Stimulated activated CD4-positive, alpha-beta T cell treated with anti-CD3 and anti-CD28 coated beads, Interleukin-2, amount 100 ng/mL, for 48 hours (primary cell): ENCODE measurements around the gene GPD1.
"Not testable (repeated sequence)": the region's sequence is repeated elsewhere in the genome, so short reads cannot be mapped to it uniquely, and the experiment has no call there.

Source experiments
- DNase-seq, 2 donors: peaks; one replicate each; pipeline ENCODE4 v3.0.0-alpha.2; 2020

The GPD1 gene

DNA sequence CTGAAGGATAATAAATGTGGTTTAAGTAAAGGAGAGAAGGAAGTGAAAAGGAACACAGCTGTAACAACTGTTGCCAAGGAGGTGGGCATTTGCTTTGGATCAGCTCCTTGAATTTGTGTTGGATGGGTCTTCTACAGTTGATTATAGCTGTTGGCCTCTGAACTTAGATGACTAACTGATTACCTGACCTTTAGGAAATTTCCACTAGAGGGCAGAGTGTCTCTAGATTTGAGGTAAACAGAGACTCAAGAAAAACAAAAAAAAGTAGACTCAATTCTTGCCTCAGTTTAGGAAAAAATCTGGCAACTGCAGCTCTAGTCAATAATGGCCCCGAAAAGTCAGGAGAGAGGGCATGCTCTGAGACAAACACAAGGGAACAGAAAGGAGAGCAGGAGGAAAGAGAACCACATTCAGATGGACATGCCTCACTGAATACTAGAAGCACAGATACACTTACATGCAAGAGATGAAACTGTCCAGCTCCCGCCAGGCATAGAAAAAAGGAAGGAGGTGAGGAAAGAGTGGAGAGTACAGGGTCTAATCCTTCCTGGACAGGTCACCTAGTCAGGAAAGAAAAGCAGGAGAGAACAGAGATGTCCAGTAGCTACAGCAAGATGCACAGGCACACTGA lies 28.8 kb downstream of the GPD1 start:
- DNase-seq = no peak

DNA sequence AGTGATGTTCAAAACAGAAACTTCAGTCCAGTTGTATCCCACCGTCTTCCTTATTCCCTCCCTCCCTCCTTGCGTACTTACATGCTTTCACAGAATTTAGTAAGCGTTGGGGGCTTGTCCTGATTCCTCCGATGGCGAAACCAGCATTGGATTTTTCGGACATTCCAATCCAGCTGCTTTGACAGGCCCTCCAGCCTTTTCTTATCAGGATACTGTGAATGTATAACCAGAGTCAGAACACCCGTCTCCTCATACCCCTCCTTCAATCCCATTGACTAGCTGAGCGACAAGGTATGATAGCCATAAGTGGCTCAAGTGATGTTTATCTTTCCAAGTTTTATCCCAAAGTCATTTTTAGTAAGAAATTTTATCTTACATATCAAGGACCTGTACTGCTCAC lies 39.2 kb downstream of the GPD1 start:
- DNase-seq = no peak

DNA sequence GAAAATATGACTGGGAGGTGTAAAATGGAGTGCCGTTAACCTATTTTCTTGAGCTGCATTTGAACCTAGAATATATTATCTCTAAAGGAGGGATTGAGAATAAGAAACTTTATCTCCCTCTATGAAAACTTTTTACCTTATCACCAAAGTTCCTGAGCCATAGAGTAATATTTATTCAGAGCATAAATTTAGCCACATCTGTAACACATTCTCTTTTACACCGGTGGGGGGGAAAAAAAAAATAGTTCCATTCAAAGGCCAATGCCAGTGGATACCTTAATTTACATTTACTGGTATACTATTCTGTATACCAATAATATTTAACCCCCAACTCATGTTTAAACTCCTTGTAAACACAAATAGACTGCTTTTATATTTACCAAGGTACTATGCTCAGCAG lies 41.6 kb downstream of the GPD1 start:
- DNase-seq = no peak

DNA sequence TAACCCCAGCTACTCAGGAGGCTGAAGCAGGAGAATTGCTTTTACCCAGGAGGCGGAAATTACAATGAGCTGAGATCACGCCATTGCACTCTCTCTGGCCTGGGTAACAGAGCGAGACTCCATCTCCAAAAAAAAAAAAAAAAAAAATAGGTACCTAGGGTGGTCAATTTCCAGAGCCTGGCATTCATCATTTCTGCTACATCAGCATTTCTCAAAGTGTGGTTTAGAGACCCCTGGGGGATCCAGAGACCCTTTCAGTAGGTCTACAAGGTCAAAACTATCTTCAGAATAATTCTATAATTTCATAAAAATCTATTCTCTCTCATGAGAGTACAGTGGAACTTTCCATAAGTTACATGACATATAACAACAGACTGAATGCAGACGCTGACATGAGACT lies 43.5 kb downstream of the GPD1 start:
- no peak for DNase-seq

DNA sequence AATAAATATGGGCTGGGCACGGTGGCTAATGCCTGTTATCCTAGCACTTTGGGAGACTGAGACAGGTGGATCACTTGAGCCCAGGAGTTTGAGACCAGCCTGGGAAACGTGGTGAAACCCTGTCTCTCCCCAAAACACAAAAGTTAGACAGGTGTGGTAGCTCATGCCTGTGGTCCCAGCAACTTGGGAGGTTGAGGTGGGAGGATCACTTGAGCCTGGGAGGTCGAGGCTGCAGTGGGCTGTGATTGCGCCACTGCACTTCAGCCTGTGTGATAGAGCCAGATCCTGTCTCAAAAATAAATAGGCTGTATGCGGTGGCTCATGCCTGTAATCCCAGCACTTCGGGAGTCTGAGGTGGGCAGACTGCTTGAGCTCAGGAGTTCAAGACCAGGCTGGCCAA lies 44.2 kb downstream of the GPD1 start:
- not testable (repeated sequence) for DNase-seq

DNA sequence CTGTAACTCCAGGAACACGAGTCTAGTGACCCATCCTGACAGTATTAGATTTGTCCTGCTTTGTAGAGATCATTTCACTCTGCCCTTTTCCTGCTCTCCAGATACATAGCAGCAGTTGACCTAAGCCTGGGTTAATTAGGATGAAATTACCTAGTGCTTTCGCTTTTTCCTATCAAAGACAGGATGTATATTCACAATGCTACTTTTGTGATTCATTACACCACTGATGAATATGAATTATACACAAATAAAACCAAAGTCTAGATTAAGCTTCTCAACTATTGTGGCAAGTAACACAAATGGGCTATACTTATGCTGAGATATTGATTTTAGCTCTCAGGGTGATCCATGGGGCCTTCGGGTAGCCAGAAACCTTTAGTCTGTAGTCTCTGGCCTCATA lies 45.5 kb downstream of the GPD1 start:
- no peak for DNase-seq

DNA sequence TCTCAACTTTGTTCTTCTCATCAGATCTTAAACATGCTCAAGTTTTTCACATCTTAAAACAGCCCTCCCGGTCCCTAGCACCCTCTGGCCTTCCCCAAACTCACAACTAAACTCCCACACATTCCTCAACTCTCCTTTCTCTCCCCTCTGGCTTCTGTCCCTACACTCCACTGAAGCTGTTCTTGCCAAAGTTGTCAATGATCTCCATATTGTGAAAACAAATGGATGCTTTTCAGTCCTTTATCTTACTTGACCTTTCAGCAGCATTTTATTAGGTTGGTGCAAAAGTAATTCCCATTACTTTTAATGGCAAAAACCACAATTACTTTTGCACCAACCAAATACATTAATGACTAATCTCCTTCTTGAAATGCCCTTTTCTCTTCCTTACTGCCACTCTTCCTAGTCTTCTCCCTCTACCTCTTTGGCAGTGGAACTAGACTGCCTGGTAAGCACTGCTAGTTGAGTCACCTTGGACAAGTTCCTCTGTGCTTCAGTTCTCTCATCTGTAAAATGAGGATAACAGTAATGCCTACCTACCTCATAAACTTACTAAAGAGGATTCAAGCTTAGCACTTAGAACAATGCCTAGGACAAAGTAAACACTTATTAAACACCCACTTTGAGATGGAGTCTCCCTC lies 47.4 kb downstream of the GPD1 start:
- DNase-seq = no peak

DNA sequence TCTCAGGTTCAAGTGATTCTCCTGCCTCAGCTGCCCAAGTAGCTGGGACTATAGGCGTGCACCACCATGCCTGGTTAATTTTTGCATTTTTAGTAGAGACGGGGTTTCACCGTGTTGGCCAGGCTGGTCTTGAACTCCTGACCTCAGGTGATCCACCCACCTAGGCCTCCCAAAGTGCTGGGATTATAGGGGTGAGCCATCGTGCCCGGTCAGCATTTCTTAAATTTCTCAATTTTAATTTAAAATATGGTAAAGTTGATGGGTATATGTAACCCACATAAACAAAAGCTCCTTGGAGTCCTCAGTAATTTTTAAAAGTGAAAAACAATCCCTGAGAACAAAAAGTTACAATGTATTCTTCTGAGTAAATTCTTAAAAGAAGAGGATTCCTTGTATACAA lies 51.1 kb downstream of the GPD1 start:
- DNase-seq = not testable (repeated sequence)

DNA sequence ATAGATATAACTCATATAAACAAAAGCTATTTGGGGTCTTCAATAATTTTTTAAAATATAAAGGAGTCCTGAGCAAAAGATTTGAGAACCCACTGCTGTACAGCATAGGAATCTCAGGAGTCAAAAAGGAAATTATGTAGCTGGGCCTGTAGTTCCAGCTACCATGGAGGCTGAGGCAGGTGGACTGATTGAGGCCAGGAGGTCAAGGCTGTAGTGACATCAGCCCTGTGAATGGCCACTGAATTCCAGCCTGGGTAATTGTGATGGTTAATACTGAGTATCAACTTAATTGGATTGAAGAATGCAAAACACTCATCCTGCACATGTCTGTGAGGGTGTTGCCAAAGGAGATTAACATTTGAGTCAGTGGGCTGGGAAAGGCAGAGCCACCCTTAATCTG lies 52.8 kb downstream of the GPD1 start:
- DNase-seq = no peak

DNA sequence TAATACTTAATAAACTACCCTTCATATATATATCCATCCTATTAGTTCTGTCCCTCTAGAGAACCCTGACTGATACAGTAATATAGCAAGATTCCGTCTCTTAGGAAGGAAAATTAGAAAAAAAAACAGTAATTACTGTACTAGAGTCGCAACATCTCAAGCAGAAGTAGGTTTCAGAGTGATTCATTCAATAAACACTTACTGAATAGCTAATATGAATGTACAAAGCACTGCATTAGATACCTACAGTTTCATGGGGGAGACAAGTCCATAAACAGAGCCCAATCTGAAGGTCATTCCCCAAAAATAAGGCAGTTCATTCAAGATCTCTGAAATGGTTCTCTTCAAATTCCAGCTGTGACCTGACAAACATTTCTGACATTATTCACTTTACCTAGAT lies 53.5 kb downstream of the GPD1 start:
- DNase-seq = no peak

DNA sequence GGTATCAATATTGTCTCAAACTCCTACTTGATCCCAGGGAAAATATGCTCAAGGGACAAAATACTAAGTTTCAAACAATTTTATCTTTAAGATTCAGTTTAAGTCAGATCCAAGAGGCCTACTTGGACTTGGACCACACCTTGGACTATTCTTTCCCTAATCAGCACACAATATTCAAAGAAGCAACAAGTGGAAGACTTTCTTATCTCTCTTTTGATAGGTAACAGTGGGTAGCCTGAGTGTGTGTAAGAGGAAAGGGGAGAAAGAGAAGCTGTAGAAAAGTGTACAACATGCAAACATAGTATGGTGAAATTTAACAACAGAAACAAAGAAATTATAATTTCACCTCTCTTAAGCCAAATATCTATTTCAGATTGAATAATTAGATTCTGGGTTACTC lies 56.8 kb downstream of the GPD1 start:
- no peak for DNase-seq
